Ectodermal cell (in vitro differentiated cells): ENCODE data around the gene KIRREL3.

Experiments
- H3K27ac ChIP-seq: 2 replicates; pipeline ENCODE4 v1.7.0; 2013; ENCODE audit warnings: mild to moderate bottlenecking, low read depth, low read length; ENCODE audit not compliant: insufficient read depth, poor library complexity, severe bottlenecking
- H3K27me3 ChIP-seq: 2 replicates; pipeline ENCODE4 v1.7.0; 2013; ENCODE audit warnings: mild to moderate bottlenecking, low read length; ENCODE audit not compliant: insufficient read depth, control insufficient read depth, poor library complexity, severe bottlenecking
- H3K36me3 ChIP-seq: one replicate; pipeline ENCODE4 v1.7.0; 2013; ENCODE audit warnings: low read length; ENCODE audit not compliant: control insufficient read depth, insufficient read depth
- H3K4me1 ChIP-seq: one replicate; pipeline ENCODE4 v1.7.0; 2013; ENCODE audit warnings: low read length; ENCODE audit not compliant: control insufficient read depth, insufficient read depth
- H3K4me3 ChIP-seq: 2 replicates; pipeline ENCODE4 v1.7.0; 2013; ENCODE audit warnings: low read depth, low read length, control low read depth; ENCODE audit not compliant: insufficient read depth
- H3K9me3 ChIP-seq: 2 replicates; pipeline ENCODE4 v1.7.0; 2013; ENCODE audit warnings: mild to moderate bottlenecking, low read length, moderate library complexity; ENCODE audit not compliant: control insufficient read depth
- WGBS, 2 experiments: methylation state at CpG; one replicate each; pipeline ENCODE4 v1.1.7; 2013; ENCODE audit warnings: missing lambda C conversion rate in 2 of 2; 5-methylcytosine and 5-hydroxymethylcytosine counted together

The KIRREL3 gene

GRCh38 chr11:126989942-126990715 is 10.4 kb downstream of the KIRREL3 start:
- Histone ChIP-seq H3K36me3 (no peaks in the 10 kb centered on the region), H3K9me3 (no peaks in the 10 kb centered on the region)
- 33 to 34% methylated on average over 22 of the region's 22 CpGs for WGBS, 2 experiments

GRCh38 chr11:126988655-126989054 is 11.9 kb downstream of the KIRREL3 start:
- WGBS, 2 experiments: 93 to 98% methylated on average over 7 of the region's 7 CpGs
- Histone ChIP-seq H3K27ac (no peak overlapping the region), H3K9me3 (no peaks in the 10 kb centered on the region), H3K4me3 (no peak overlapping the region), H3K36me3 (no peaks in the 10 kb centered on the region), H3K27me3 (peaks cover 25% of the 10 kb centered on the region), H3K4me1 (no peaks in the 10 kb centered on the region)

More at GRCh38 chr11:126989942-126990715, 10.4 kb downstream of the KIRREL3 start:
- Histone ChIP-seq H3K27ac (no peak overlapping the region), H3K4me1 (no peaks in the 10 kb centered on the region), H3K4me3 (no peak overlapping the region), H3K27me3 (peaks cover 31% of the 10 kb centered on the region)

DNA sequence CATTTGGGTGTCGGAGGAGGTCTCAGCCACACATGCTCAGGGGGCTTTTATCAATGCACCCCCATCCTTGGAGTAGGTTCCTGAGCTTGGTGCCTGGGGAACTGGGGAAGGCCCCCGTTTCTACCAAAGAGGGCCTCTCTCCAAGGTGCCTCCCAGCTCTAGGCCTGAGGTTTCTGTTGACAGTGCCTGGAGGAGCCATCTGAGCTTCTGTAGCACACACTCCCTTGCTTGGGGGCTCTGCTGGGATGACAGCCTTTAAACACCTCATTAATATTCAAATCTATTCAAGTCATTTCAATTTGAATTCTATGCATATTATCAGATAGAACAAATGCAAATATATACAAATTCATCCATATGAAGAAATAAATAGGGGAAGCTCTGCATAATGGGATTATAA is 18.9 kb downstream of the KIRREL3 start:
- H3K4me1 ChIP-seq: no peaks in the 10 kb centered on the region
- H3K27ac ChIP-seq: no peak overlapping the region
- no peaks in the 10 kb centered on the region for H3K9me3 ChIP-seq
- H3K36me3 ChIP-seq: no peaks in the 10 kb centered on the region
- WGBS, 2 experiments: 88 to 90% methylated on average over 2 of the region's 2 CpGs
- H3K4me3 ChIP-seq: no peak overlapping the region
- no peaks in the 10 kb centered on the region for H3K27me3 ChIP-seq

DNA sequence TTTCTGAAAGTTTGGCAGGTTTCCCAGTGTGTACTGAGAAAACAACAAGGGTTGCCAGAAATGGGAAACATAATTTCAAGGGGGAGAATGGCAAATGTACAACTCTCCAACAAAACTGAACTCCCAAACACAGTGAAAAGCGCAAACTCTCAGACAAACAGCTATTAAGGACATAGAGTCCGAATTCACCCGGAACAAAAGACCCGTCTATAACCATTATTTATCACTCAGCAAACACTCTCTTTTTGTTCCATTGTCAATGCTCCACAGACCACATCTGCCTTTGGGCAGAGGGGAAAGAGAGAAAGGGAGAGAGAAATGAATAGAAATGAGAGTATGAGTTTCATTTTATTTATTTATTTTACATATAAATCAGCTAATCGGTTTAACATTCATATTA is 21.7 kb downstream of the KIRREL3 start:
- Histone ChIP-seq H3K9me3 (no peaks in the 10 kb centered on the region), H3K36me3 (no peaks in the 10 kb centered on the region), H3K4me3 (no peak overlapping the region), H3K27ac (no peak overlapping the region), H3K27me3 (no peaks in the 10 kb centered on the region), H3K4me1 (no peaks in the 10 kb centered on the region)
- WGBS, 2 experiments: 93 to 98% methylated on average over 5 of the region's 5 CpGs

GRCh38 chr11:126978165-126978564 is 22.4 kb downstream of the KIRREL3 start:
- Histone ChIP-seq H3K4me1 (no peaks in the 10 kb centered on the region), H3K9me3 (no peaks in the 10 kb centered on the region), H3K36me3 (no peaks in the 10 kb centered on the region), H3K27ac (no peak overlapping the region), H3K27me3 (no peaks in the 10 kb centered on the region), H3K4me3 (no peak overlapping the region)
- 73 to 77% methylated on average over 3 of the region's 3 CpGs for WGBS, 2 experiments

GRCh38 chr11:126973051-126973450 is 27.5 kb downstream of the KIRREL3 start:
- Histone ChIP-seq H3K4me1 (no peaks in the 10 kb centered on the region), H3K27ac (no peak overlapping the region), H3K36me3 (no peaks in the 10 kb centered on the region), H3K9me3 (no peaks in the 10 kb centered on the region), H3K27me3 (no peaks in the 10 kb centered on the region), H3K4me3 (no peak overlapping the region)
- WGBS, 2 experiments: 89 to 94% methylated on average over 2 of the region's 2 CpGs

- WGBS, 2 experiments: 93 to 97% methylated on average over 5 of the region's 5 CpGs
- no peaks in the 10 kb centered on the region for H3K27me3 ChIP-seq
- H3K4me1 ChIP-seq: no peaks in the 10 kb centered on the region
- no peaks in the 10 kb centered on the region for H3K36me3 ChIP-seq
- H3K9me3 ChIP-seq: no peaks in the 10 kb centered on the region
- H3K27ac ChIP-seq: no peak overlapping the region
- H3K4me3 ChIP-seq: no peak overlapping the region
Observed at GRCh38 chr11:126971305-126971704, 29.3 kb downstream of the KIRREL3 start.

GRCh38 chr11:126969865-126970479 is 30.6 kb downstream of the KIRREL3 start:
- no peaks in the 10 kb centered on the region for H3K36me3 ChIP-seq
- H3K27ac ChIP-seq: no peak overlapping the region
- no peaks in the 10 kb centered on the region for H3K27me3 ChIP-seq
- H3K4me3 ChIP-seq: no peak overlapping the region
- WGBS, 2 experiments: 55 to 63% methylated on average over 5 to 6 of the region's 6 CpGs
- no peaks in the 10 kb centered on the region for H3K9me3 ChIP-seq
- no peaks in the 10 kb centered on the region for H3K4me1 ChIP-seq

DNA sequence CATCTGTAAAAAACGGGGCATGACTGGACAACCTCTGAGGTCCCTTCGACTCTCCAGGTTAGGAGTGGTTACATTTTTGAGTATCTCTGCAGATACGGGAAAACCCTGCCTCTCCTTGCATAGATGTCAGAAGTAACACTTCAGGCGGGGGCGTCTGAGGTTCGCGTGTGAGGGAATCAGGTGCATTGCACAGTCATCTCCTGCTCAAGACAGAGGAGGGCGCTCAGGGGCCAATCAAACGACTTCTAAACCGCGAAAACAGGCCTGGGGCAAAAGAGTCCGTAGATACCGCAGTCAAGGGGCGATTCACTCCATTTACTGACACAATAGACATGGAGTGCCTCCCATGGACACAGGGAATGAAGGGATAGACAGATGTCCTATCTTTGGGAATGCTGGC is 31.7 kb downstream of the KIRREL3 start:
- H3K4me1 ChIP-seq: no peaks in the 10 kb centered on the region
- H3K9me3 ChIP-seq: no peaks in the 10 kb centered on the region
- no peaks in the 10 kb centered on the region for H3K36me3 ChIP-seq
- no peaks in the 10 kb centered on the region for H3K27me3 ChIP-seq
- WGBS, 2 experiments: 47 to 52% methylated on average over 14 of the region's 14 CpGs
- no peak overlapping the region for H3K27ac ChIP-seq
- H3K4me3 ChIP-seq: no peak overlapping the region

DNA sequence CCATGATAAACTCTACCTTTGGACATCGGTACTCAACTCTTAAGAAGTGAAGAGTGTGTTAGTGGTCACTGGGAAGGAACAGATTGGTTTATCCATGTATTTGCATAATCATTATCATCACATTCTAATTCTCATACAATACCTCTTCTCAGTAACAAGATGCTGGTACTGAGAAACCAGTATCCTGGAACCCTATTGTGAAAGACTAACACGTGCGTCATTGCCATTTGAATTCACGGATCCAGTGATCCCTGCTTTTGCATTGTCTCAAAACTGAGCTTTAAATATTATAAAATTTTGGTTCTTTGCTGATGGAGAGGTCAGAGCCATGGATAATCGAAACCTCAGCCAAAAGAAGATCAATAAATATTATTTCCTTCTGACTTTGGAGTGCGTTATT is 35.2 kb downstream of the KIRREL3 start:
- Histone ChIP-seq H3K27ac (no peak overlapping the region), H3K4me1 (no peaks in the 10 kb centered on the region), H3K9me3 (no peaks in the 10 kb centered on the region), H3K36me3 (no peaks in the 10 kb centered on the region), H3K27me3 (no peaks in the 10 kb centered on the region), H3K4me3 (no peak overlapping the region)
- 77 to 79% methylated on average over 5 to 6 of the region's 6 CpGs for WGBS, 2 experiments
